DND-41 (cell line): Measurements from ENCODE around the gene ST6GALNAC6.

Experiments
- CTCF ChIP-seq: IDR thresholded peaks from 2 replicates; pipeline ENCODE4 v1.5.1; 2012; ENCODE audit warnings: borderline replicate concordance, low read length, moderate library complexity, mild to moderate bottlenecking; ENCODE audit not compliant: poor library complexity, severe bottlenecking; ENCODE audit errors: extremely low read depth
- EZH2 ChIP-seq: IDR thresholded peaks from 3 replicates; pipeline ENCODE4 v1.6.1; 2012; ENCODE audit warnings: borderline replicate concordance, low read depth, mild to moderate bottlenecking, moderate library complexity, low read length, inconsistent platforms; ENCODE audit not compliant: severe bottlenecking

GRCh38 chr9:127938298-127938690, 38.9 kb upstream of the ST6GALNAC6 start:
- no peak for TF ChIP-seq CTCF
- TF ChIP-seq EZH2 = no peak
